NCI-H69 (cell line): ENCODE measurements around the gene DHRS4.

Experiments used
- DNase-seq: peaks from one replicate; lab custom pipeline; 2025; lab: John Stamatoyannopoulos, UW

Gene DHRS4

GRCh38 chr14:23953464-23954278, at the start of gene DHRS4:
TSS of gene DHRS4 (plus strand) at chr14:23953770. CDS start at chr14:23953789, 19 bp downstream.
- peak; percentile 94 for DNase-seq

DNA sequence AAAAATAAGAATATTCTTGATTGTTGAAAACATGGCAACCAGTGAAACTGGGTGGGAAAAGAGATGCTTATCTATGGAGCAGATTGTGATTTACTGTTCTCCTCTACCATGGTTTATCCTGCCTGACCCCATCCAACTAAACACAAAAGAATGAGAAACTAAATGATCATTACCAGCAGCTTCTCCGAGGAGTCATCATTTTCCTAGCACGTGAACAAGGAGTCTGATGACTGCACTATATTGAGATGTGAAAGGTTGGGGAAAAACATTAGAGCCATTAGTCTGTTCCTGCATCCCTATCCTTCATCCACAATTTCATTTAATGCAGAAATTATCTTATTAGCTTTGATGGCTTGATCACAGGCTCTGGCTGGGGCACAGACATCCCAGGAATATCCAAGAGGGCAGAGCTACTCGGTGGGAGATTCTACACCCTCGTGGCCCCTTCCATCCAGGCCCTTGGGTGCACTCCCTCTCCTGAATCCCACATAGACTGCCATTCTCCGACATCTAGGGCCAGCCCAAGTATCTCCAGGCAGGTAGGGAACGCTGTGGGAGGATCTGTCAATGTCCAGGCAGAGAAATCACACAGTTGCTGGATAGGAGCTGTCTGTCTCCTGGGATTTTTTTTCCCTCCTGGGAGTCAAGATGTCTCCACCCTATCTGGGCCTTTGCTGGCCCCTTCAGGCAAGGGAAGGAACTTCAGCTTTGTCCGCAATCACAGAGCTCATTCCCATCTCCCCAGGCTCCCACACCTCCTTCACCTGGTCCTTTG, 43.3 kb upstream of the DHRS4 start:
- DNase-seq, result peak; percentile 75

GRCh38 chr14:23910876-23911210, 42.7 kb upstream of the DHRS4 start:
- DNase-seq, result no peak

DNA sequence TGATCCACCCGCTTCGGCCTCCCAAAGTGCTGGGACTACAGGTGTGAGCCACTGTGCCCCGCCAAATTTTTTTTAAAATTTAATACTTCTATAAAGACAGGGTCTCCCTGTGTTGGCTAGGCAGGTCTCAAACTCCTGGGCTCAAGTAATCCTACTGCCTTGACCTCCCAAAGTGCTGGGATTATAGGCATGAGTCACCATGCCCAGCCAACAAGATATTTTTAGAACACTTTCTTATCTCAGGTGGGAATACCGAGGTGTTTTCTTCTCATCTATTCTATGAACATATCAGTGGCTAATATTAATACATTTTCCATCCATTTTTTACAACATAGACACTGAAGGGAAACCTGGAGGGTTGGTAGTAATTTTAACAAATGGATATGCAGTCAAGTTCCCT, 38.0 kb upstream of the DHRS4 start:
- DNase-seq, result no peak

DNA sequence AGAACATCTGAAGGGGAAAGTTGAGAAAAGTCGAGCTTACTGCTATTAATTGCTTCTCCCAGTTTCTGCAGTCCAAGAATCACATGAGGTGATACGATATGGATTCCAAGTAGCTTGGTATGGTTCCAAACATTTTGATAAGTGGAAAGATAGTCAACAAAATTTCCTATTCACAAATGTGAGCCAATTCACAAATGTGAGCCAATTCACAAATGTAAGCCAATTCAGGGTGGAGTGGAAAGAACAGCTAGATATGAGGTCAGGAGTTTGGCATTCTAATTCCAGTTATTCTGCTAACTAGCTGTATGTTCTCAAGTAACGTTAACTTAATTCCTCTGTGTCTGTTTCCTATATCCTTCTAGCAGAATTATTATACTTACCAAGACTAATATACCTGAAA, 37.6 kb upstream of the DHRS4 start:
- no peak for DNase-seq

DNA sequence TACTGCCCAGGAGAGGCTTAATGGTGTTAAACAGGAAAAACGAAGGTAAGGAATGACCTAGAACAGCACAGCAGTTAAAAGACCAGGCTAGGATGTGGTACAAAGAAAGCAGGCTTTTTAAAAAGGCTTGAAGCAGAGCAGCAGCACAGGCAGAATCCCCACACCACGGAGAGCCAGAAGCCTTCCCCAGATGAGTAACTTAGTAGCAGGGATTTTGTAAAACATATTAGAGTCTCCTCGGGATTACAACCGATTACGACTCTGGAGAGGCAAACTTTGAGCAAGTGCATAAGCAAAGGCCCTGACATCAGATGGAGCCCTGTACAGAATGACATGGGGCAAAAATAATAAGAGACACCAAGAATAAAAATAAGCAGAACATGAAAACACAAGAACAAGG, 37.1 kb upstream of the DHRS4 start:
- DNase-seq, result no peak

GRCh38 chr14:23922545-23922944, 31.0 kb upstream of the DHRS4 start:
- DNase-seq, result no peak

- no peak for DNase-seq
These were observed 28.0 kb upstream of the DHRS4 start for GRCh38 chr14:23925523-23926075.

GRCh38 chr14:23926543-23926942, 27.0 kb upstream of the DHRS4 start:
- no peak for DNase-seq

DNA sequence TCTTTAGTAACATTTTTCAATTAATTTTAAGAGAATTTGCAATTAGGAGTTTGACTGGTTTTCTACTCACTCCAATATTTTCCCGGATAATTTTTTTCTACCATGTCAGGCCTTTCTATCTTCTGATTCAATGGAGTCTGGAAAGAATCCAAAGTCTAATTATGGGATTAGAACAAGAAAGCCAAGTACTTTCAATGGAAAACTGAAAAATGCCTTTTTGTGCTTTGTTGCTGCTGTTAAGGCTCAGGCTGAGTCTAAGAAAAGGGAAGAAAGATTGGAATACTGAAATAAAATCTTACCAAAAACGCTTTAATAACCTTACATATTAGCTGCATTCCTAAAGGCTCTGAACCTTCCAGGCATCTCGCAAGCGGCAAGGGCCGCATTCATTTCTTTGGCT, 24.4 kb upstream of the DHRS4 start:
- DNase-seq, result no peak

- DNase-seq, result peak; percentile 78
These were observed 23.7 kb upstream of the DHRS4 start for GRCh38 chr14:23929822-23930294.

DNA sequence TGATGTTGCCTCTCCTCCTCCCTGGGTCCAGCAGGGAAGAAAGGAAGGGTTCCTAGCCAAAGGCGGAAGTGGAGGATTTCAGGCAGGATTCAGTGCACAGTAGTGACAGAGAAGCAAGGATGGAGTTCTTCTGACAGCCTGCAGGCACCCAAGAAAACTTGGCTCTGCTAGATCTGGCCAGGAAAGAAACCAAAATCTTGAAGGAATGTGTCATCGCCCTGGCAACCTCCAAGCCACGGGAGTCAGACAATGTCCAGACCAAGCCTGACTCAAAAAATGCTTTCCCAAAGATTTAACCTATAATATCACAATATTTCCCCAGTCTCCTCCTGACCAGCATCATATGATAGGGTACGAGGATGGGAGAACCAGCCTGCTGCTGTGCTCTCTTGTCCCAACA, 22.8 kb upstream of the DHRS4 start:
- DNase-seq, result no peak

- DNase-seq, result no peak
These were observed 21.8 kb upstream of the DHRS4 start for GRCh38 chr14:23931721-23932289.

DNA sequence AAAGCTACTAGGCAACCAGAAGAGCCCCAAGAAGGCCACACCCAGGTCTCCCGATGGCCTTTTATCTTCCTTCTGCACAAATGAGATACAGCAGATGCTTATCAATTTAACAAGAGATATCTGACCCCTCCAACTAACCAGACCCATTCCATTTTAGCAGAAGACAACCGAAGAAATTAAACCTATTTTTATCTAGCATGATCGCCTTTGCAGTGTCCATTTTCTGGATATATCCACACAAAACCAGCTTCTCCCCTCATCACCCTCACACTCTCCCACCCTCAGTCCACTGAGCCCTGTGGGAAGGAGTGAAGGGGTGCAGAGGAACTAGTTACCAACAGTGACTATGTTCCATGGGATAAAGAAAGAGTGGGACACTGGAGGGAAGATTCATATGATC, 20.9 kb upstream of the DHRS4 start:
- DNase-seq, result no peak

GRCh38 chr14:23933108-23933741, 20.3 kb upstream of the DHRS4 start:
- no peak for DNase-seq

DNA sequence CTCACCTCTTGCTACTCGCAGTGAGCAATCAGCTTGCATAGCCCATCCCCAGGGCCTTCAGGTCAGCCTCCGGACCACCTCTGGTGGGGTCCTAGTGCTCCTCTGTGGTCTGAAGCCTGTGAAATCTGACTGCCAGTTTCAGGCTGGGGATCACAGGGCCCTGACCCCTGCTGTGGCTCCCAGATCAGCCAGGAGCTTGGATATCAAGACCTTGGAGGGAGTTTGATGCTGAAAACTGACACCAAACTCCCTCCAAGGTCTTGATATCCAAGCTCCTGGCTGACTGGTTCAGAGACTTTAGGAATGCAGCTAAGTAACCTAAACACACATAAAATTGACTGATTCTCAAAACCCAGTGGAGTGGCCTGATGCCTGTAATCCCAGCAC, 19.8 kb upstream of the DHRS4 start:
- no peak for DNase-seq

GRCh38 chr14:23935158-23935557, 18.4 kb upstream of the DHRS4 start:
- DNase-seq, result no peak

DNA sequence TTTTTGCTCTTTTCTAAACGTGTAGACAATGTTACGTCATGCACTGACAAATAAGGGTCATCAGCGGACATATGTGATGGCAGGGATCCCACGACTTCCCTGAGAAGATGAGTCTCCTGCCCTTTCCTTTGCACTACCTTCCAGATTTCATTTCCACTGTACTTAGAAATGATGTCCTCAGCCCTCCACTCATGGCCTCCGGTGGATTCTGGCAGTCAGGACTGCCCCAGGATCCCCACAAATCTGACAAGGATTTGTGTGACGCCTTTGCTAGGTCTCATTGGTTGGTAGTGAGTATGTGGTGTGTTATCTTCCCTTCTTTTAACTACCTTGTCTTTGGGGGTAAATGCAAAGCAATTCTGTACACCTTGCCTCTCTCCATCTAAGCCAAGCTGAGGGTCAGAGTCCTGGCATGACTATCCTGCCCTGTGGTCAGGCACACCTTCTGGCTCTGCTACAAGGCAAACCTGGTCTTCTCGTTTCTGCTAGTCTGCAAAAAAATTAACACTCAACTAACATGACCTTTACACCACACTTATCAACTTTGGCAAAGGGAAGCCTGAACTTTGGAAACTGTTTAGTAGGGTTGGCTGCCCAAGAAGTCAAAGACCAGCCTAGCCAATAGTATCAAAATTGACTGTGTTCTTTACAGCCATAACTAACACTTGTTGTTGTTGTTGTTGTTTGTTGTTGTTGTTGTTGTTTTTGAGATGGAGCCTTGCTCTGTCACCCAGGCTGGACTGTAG, 17.3 kb upstream of the DHRS4 start:
- no peak for DNase-seq

GRCh38 chr14:23937203-23937602, 16.4 kb upstream of the DHRS4 start:
- no peak for DNase-seq

GRCh38 chr14:23938823-23939222, 14.7 kb upstream of the DHRS4 start:
- DNase-seq, result no peak

DNA sequence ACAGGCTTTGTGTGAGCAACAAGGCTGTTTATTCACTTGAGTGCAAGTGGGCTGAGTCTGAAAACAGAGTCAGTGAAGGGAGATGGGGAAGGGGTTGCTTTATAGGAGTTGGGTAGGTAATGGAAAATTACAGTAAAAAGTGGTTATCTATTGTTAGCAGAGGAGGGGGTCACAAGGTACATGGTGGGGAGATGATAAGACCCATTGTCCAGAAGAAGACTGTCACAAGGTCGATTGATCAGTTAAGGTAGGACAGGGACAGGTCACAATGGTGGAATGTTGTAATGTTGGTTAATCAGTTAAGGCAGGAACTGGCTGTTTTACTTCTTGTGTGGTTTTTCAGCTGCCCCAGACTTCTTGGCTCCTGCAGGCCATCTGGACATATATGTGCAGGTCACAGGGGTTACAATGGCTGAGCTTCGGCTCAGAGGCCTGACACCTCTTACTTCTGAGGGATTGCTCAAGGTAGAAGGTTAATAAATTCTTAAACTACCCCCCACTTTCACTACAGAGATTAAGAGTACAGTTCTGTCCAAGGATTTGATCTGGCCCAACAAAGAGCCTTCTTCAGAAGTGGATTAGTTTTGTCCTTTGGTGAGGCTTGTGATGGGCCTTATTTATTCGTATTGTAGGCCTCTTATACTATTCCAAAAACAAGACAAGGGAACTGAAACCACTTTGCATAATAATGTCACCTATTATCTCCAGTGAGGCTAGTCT, 13.8 kb upstream of the DHRS4 start:
- no peak for DNase-seq
